Uterus (tissue), 4 donors: ENCODE data around the gene PHC2. TPM values are rescaled to one million over a fixed set of nuclear protein-coding genes. Genes with fewer than 3 reads are reported as not detected.

Experiments used
- DNase-seq, 2 donors: peaks; one replicate each; pipeline ENCODE4 v3.0.0-alpha.2; 2019 to 2020
- H3K27ac ChIP-seq, 2 donors: fragments of 200-600 bp; sonication (generic); 1 replicate in 1 of 2; 2 replicates in 1 of 2; pipeline ENCODE4 v1.5.1; 2016 to 2018
- H3K27me3 ChIP-seq, 2 donors: fragments of 200-600 bp; sonication (generic); one replicate each; pipeline ENCODE4 v1.5.1; 2018 to 2019; ENCODE audit warnings: control low read depth in 1 of 2
- H3K36me3 ChIP-seq, 2 donors: fragments of 200-600 bp; sonication (generic); one replicate each; pipeline ENCODE4 v1.5.1; 2019; ENCODE audit warnings: control low read depth in 1 of 2
- H3K4me1 ChIP-seq, 2 donors: fragments of 200-600 bp; sonication (generic); one replicate each; pipeline ENCODE4 v1.5.1; 2018 to 2019; ENCODE audit warnings: control low read depth in 1 of 2
- H3K4me3 ChIP-seq, 2 donors: fragments of 200-600 bp; sonication (generic); 1 replicate in 1 of 2; 2 replicates in 1 of 2; pipeline ENCODE4 v1.5.1; 2018 to 2019; ENCODE audit warnings: mild to moderate bottlenecking in 1 of 2
- H3K9me3 ChIP-seq, 2 donors: fragments of 200-600 bp; sonication (generic); one replicate each; pipeline ENCODE4 v1.5.1; 2019; ENCODE audit warnings: control low read depth in 1 of 2
- CTCF ChIP-seq, 4 experiments: fragments of 200-600 bp in 2 of 4; fragments of 450-650 bp in 2 of 4; sonication (generic) in 2 of 4; IDR thresholded peaks; one replicate each; pipeline ENCODE4 v1.5.1; 2016 to 2019; ENCODE audit warnings: antibody characterized with exemption in 4 of 4, mild to moderate bottlenecking in 2 of 4, moderate library complexity in 1 of 4
- POLR2A ChIP-seq, 2 donors: fragments of 450-650 bp; IDR thresholded peaks; one replicate each; pipeline ENCODE4 v1.6.1; 2016; ENCODE audit warnings: antibody characterized with exemption in 2 of 2, mild to moderate bottlenecking in 1 of 2, moderate library complexity in 1 of 2
- intact Hi-C: fragments of 100-400 bp; cut with DNase I; formaldehyde crosslinking; loops from one replicate; pipeline ENCODE4 v1.15.1; 2023; ENCODE audit warnings: low total_unique reads
- total RNA-seq, 4 donors: library from RNA; depleted of rRNA in 3 of 4; stranded (reverse); fragments of >200 nt in 3 of 4; gene quantifications; one replicate each; pipeline versions ENCODE4 v1.1.0 to v1.2.4, GENCODE V29; 2014 to 2023
- donor health status: DM: yes; HTN: yes; CAD: no.

PHC2 gene
- total RNA-seq, 4 donors from 2014 or later: 51.5 to 203 (median 102) TPM

GRCh38 chr1:33326785-33327184 lies 104.1 kb downstream of the PHC2 start:
- Histone ChIP-seq H3K36me3 (no peaks in the 10 kb centered on the region), H3K27ac (peak overlapping the region in 1 of 2 donors; percentile 42), H3K9me3 (no peaks in the 10 kb centered on the region), H3K4me1 (peaks cover 0 to 10% of the 10 kb centered on the region in 2 donors), H3K4me3 (no peak overlapping the region), H3K27me3 (no peaks in the 10 kb centered on the region)
- peak in 1 of 2 donors; percentile 42 for DNase-seq
- no peak for TF ChIP-seq POLR2A (IDR thresholded peaks at IDR 0.05)
- TF ChIP-seq CTCF (IDR thresholded peaks at IDR 0.05): no peak
- intact Hi-C loops: no loop called here

GRCh38 chr1:33324677-33325575 lies 106.0 kb downstream of the PHC2 start:
- peak overlapping the region; percentile 42 to 64 for H3K27ac ChIP-seq
- intact Hi-C loops: no loop called here
- H3K27me3 ChIP-seq: no peaks in the 10 kb centered on the region
- no peaks in the 10 kb centered on the region for H3K9me3 ChIP-seq
- DNase-seq: no peak
- no peaks in the 10 kb centered on the region for H3K36me3 ChIP-seq
- H3K4me3 ChIP-seq: no peak overlapping the region
- peaks cover 0 to 10% of the 10 kb centered on the region in 2 donors for H3K4me1 ChIP-seq
- TF ChIP-seq POLR2A (IDR thresholded peaks at IDR 0.05) (no peak), CTCF (IDR thresholded peaks at IDR 0.05) (no peak)

GRCh38 chr1:33323663-33324477 lies 107.0 kb downstream of the PHC2 start:
- Histone ChIP-seq H3K27ac (peak overlapping the region; percentile 42 to 64), H3K4me1 (peaks cover 0 to 10% of the 10 kb centered on the region in 2 donors), H3K36me3 (no peaks in the 10 kb centered on the region), H3K4me3 (no peak overlapping the region), H3K27me3 (no peaks in the 10 kb centered on the region), H3K9me3 (no peaks in the 10 kb centered on the region)
- TF ChIP-seq POLR2A (IDR thresholded peaks at IDR 0.05) (no peak), CTCF (IDR thresholded peaks at IDR 0.05) (no peak)
- peak in 1 of 2 donors; percentile 57 for DNase-seq
- intact Hi-C loops: no loop called here

- intact Hi-C loops: no loop called here
- TF ChIP-seq CTCF (IDR thresholded peaks at IDR 0.05) (no peak), POLR2A (IDR thresholded peaks at IDR 0.05) (no peak)
- DNase-seq: no peak
- H3K4me3 ChIP-seq: no peak overlapping the region
- H3K36me3 ChIP-seq: no peaks in the 10 kb centered on the region
- H3K27ac ChIP-seq: peak overlapping the region in 1 of 2 donors; percentile 64
- H3K27me3 ChIP-seq: no peaks in the 10 kb centered on the region
- peaks cover 0 to 8% of the 10 kb centered on the region in 2 donors for H3K4me1 ChIP-seq
- no peaks in the 10 kb centered on the region for H3K9me3 ChIP-seq
Observed at GRCh38 chr1:33322870-33323585, 107.9 kb downstream of the PHC2 start.
